NCI-H1092 treated with DMSO at 0.1 percent for 48 hours (cell line): ENCODE measurements around the gene MED12L.

Experiments used
- DNase-seq: peaks from one replicate; lab custom pipeline; 2025; lab: John Stamatoyannopoulos, UW

MED12L gene

DNA sequence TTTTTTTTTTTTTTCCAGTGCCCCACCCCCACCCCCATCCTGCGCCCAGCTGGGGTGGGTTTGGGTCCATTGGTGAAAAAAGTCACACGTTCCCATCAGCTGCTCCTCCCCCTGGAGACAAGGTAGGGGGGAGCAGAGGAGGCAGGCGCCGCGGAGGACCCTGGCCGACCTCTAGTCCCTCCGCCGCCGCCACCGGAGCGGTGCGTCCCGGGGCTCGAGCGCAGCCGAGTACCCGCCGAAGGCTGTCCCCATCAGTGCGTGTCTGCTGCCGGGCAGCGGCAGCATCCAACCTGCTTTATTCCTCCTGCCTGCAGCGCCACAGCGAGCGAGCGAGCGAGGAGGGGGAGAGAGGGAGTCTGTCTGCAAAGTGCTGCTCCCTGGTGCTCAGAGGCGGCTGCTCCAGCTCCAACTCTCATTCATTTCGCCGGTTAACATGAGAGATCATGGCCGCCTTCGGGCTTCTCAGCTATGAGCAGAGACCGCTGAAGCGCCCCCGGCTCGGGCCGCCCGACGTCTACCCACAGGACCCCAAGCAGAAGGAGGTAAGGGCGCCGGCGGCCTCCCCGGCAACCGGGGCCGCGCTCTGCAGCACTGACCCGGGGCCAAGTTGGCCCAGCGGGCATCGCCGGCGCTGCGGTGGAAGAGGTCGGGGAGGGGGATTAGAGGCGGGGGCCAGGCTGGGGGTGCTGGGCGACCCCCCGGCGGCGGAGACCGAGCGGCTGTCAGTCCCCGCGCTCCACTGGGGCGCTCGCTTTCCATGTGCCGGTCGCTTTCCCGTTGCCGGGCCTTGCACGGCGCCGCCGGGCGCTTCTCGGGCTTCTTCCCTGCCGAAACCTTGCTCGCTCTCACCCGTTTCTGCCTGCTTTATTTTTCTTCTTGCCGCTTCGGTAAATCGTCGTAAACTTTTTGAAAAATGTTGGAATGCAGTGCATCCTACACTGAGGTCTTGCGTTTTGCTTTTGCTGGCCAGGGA lies 1.3 kb downstream of the MED12L start:
- peak; percentile 88 for DNase-seq

DNA sequence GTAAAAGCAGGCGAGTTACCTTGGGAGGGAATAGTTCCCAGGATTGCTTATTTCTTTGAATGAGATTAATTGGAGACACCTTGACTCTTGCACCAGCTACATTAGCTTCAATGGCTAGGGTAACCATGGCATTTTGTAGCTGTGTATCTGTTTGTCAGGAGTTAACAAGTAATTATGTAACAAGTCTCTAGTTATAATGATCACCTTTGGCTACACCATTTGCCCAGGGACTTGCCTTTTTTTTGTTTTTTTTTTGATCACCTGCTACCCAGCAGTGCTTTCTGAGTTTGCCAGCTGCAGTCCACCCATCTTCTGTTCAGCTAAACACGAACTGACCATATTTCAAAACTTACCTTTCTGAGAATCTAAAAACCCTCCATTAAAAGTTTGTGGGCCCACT lies 2.2 kb downstream of the MED12L start:
- DNase-seq: no peak

DNA sequence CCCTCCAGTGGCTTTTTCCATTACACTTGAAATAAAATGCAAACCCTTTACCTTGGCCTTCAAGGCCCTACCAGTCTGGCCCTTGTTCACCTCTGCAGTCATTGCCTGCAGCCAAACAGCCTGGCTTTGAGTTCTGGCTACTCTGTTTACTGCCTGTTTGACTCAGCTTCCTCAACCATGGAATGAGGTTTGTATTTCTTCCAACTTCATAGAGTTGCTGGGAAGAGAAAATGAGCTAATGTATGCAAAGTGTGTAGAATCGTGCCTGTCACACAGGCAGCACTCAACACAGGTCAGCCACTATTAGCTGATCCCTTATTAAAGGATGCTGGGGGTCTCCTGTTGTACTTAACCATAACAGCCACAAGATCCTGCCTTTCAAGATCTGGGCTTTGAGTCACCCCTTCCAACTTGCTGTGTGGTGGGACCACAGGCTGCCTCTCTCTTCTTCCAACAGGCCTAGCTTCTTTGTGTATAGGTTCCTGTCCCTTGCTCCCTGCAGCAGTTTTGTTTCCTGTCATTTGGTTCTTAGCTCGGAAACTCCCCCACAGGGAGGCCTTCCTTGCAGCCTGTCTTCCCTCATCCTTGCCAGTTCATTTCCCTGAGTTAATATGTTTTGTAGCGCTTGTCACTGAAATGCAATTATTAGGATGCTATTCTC lies 6.4 kb downstream of the MED12L start:
- no peak for DNase-seq

DNA sequence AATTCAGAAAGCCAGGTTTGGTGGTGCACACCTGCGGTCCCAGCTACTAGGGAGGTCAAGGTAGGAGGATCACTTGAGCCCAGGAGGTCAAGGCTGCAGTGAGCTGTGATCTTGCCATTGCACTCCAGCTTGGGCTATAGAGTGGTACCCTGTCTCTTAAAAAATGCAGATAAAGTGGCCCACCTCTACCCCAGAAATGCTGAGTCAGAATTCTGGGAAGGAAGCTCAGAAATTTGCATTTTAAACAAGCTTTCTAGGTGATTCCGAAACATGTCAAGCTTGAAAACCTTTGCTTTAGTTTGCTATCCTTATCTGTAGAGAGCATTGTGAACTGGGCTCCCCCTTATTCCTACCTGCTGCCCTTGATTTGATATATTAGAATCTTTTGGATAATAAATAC lies 7.7 kb downstream of the MED12L start:
- DNase-seq: no peak

DNA sequence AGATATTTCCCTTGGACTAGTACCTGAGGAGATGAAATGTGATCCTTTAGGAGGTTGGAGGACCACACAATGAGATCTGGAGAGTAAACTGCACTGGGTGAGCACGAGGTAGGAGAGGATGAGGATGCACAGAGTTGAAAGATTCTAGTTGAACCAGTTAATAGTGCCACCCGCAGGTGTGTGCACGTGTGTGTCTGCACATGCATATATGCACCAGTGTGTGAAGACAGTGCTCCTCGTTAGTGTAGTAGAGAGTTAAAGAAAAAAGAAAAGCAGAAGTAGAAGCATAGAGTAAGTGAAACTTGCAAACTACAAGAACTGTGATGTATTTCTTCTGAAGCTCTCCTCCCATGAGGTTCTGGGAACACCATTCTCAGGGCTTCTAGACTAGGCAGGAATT lies 8.4 kb downstream of the MED12L start:
- no peak for DNase-seq

DNA sequence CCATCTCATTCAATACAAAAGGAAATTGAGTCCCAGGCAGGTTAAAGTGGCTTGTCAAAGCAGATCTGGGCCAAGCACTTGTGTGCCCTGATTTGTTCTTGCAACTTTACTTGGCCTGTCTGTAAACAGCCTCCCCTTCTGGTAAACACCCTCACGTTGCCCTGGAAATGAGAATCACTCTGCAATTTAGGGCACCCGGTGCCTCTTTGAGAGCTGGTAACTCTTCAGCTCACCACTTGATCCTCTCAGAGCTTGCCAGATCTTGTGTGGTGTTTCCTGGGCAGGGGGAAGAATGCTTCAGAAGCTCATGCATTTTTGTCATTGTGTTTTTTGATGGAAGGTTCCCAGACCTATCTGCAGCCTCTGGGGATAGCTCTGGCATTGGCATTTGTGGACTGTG lies 11.3 kb downstream of the MED12L start:
- DNase-seq: no peak

DNA sequence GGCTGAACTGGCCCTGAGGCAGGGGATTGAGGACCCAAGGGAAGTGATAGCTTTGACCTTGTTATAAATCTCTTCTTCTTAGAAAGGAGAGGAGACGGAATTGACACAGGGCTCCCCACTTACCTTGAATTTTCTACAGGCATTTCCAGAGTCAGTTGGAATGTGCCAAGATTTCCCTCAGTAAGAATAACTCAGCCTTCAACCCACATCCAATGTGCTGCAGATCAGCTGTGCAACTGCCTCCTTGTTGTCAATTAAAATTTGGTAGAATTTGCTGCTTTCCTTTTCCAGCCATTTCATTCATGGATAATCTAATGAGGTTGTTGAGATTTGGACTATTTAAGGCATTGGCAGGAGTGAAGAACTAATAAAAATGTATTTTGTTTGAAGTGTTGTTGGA lies 14.6 kb downstream of the MED12L start:
- DNase-seq: no peak

DNA sequence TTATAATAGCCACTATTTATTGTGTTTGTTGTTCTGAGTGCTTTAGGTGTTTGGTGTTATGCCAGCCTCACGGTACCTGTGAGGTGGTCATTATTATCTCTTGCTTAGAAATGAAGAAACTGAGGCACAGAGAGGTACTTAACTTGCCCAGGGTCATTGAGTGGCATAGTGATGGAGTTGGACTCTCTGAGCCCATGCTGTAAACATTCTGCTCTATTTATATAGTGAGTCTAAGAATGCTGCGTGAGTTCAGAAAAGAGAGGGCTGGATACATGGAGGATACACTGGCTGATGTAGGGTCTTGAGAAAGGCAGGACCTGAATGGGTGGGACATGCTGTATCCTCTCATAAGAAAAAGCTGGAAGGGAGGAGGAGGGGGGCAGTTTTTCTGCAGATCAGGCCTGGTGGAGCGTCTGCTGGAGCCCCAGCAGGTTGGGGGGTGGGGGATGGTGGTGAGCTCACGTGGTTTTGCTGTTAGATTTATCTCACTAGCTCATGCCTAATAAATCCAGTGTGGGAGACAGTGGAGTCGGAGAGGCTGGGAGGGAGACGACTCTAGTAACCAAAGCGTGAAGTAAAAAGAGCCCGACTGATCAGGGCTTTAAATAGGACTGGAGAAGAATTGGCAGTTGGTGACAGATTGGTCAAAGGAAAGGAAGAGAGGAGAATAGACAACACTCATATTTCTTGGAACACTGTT lies 16.0 kb downstream of the MED12L start:
- DNase-seq: no peak

DNA sequence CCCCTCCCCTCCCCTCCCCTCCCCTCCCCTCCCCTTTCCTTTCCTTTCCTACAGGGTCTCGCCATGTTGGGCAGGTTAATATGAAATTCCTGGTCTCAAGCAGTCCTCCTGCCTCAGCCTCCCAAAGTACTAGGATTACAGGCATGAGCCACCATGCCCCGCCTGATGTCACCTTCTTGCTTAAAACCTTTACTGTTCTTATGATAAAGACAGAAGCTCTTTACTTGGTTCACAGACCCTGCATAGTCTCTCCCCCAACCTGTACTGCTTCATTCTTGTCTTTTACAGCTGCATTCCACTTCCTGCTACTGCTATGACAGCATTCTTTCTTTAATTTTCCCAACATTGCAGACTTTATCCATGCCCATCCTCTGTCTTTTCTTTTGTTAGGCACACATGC lies 20.8 kb downstream of the MED12L start:
- DNase-seq: no peak

DNA sequence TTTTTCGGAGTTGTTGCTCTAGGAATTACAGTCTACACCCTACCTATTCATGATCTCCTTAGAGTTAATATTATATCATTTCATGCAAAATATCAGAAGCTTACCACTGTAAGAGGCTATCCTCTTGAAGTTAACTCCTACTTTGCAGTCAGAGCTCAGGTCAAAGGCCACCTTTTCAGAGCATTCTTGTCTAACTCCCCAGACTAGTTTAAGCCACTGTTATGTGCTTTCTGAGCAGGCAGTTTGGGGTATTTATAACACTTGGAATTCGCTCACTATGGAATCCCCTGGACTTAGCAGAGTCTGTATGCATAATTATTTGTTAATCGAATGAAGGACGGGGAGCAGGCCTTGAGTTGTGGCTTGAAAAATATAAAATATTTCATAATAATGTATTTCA lies 21.7 kb downstream of the MED12L start:
- no peak for DNase-seq

DNA sequence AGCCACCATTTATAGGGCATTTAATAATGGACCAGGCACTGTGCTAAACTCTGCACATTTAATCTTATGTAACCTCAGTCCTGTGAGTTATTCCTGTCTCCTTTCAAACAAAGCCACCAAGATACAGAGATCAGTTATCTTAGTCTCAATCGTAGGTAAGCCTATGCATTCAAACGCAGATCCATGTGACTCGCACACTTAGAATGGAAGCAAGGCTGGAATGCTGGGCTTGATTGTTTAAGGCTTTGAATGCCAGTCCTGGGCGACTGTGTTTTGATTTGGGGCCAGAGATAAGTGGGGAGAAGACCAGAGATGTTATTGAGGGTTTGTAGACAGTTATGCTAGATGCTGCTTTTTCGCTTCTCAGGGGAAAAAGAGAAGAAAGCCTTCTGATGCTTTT lies 22.2 kb downstream of the MED12L start:
- DNase-seq: no peak

DNA sequence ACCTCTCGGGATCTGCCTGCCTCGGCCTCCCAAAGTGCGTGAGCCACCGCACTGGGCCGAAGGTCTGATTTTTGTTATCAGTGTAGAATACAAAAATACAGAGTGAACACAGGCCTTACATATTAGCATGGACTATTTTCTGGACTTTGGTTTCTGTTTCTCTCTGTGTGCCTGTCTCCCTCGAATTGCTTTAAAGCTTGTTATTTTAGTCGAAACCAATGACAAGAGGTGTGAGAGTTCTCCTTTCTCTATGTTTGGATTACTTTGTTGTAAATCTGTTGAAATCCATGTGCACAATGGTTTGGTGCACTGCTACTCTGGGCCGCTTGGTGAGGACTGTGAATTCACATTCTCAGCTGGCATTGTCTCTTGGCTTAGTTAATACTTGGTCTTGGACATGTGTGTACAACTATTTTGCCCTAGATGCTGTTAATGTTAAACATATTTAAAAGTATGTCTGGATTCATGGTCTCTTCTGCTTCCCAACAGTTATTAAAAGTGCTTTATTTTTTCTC lies 23.9 kb downstream of the MED12L start:
- DNase-seq: no peak

DNA sequence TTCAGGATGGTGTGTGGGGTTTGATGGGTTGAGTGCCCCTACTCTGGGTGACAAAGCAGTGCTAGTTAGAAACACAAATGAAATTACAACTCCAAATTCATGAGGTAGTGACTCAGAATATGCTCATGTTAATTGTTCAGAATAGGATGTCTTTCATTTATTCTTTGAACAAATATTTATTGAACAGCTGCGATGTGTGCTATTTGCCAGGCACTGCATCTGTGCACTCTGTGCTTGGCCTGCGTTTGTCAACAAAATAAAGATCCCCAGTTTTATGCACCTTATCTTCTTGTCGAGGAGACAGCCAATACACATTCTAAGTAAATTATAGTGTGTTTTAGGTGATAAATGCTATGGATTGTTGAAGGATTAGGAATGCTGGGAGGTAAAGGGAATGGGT lies 27.3 kb downstream of the MED12L start:
- no peak for DNase-seq

DNA sequence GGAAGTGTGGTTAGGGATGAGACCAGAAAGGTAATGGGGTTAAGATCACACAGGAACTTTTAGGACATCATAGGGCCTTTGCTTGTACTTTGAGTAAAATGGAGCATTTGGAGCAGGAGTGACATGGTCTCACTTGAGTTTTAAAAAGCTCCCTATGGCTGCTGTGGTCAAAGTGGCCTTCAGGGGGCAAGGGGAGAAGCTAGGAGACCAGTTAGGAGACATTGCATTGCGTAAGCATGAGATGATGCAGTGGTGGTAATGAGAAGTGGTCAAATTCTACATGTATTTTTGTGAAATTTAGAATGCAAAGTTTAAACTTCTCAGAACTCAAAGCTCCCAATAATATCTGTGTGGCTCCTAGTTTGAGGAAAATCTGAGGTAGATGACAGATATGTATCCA lies 27.9 kb downstream of the MED12L start:
- DNase-seq: no peak

DNA sequence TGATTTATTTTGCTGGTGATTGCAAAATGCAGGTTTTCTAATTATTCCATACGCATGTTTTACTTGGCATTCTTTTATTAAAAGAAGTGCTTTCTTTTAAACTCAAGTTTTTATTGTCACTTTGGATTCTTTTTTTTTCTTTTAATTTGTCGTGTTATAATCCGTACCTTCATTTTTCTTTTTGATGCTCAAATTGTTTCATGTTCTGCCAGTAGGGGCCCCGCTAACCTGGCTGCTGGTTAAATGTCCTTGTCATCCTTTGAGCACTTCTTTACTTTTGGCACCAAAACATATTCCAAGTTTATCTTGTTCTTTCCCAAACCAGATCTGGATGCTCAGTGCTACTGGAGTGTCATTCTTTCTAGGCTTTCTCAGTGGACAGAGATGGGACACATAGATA lies 31.6 kb downstream of the MED12L start:
- DNase-seq: no peak

DNA sequence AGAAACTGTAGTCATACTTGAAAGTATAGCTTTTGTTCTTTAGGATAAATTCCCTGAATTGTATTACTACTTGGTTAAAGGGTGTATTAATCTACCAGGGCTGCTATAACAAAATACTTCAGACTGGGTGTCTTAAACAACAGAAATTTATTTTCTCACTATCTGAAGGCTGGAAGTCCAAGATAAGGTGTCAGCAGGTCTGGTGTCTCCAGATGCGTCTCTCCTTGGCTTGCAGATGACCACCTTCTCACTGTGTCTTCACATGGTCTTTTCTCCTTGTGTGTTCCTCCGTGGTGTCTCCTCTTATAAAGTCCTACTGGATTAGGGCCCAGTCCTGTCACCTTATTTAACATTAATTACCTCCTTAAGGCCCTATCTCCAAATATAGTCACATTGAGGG lies 33.7 kb downstream of the MED12L start:
- no peak for DNase-seq

DNA sequence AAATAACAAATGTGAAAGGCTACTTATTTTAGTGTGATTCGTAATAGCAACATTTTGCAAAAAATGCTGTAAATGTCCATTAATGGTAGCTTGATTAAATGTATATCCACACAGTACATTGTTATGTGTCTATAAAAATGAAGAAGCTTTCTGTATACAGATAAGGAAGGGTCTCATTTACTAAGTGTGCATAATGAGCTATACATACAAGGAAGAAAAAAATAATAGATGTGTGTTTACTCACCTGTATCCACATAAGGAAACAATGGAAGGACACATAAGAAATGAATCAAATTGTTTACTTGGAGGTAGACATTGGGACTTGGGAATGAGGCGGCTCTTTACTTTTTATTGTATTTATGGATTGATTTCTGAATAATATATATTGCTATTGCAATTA lies 34.9 kb downstream of the MED12L start:
- peak; percentile 23 for DNase-seq

DNA sequence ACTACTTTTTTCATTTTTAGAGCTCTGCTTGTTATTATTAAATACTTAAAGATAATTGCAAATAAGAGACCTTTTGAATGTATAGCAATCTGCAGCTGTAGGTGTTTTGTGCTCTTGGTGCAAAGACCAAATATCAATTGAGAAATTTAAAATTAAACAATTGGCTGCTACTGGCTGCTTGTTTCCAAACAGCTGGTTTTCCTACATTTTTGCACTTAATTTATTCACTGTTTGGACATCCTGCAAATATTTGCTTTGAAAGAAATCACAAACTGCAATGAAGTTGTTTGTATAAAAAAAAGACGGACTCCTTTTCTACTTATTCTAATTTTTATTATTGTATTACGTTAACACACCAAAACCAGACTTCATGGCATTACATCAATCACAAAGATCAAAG lies 35.6 kb downstream of the MED12L start:
- DNase-seq: no peak

DNA sequence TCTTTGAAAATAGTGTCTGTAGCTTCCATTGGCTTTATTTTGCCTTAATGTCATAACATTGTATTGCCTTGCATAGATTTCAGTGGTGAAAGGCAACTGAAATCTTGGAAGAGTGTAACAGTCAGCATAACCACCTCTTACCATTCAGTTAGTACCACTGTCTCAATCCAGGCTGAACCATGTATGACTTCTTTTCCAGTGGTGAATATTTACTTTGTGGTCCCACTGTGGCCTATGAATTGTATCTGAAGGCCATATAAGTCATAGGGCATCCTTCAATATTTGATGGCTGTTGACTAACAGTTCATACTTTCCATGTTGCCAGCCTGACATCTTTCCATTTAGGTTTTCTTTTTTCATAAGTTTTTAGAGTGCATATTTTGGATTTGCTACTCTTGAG lies 38.4 kb downstream of the MED12L start:
- no peak for DNase-seq

DNA sequence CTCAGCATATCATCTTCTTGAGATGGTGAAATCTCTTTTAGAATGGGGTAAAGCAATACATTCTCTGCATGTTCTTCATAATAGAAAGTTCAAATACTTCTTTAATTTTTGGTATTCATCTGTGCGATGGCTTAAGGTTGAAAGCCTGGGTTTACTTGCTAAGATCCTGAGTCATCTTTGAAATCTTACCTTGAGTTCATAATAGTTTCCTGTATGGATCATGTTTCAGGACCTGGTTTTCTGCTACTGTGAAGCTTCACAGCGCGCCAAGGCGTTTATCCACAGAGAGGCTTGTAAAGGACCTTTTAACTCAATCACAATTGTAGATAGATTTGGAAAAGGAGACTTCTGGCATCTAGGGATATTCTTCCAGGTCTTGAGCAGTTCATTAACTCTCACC lies 39.0 kb downstream of the MED12L start:
- no peak for DNase-seq

DNA sequence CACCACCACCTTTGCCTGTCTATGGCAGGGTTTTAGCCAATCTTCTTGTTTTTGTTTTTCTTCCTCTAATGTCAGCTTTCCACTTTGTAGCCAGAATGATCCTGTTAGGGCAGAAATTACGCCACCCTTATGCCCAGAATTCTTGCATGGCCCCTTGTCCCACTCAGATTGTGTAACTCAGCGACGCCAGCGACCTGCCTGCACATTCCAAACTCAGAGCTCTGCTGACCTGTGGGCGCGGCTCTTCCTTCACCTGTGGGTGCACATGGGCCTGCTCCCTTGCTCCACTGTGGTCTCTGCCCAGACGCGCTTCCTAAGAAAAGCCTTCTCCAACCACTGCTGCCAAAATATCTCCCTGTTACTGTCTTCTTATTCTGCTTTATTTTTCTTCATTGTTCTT lies 45.0 kb downstream of the MED12L start:
- DNase-seq: no peak

DNA sequence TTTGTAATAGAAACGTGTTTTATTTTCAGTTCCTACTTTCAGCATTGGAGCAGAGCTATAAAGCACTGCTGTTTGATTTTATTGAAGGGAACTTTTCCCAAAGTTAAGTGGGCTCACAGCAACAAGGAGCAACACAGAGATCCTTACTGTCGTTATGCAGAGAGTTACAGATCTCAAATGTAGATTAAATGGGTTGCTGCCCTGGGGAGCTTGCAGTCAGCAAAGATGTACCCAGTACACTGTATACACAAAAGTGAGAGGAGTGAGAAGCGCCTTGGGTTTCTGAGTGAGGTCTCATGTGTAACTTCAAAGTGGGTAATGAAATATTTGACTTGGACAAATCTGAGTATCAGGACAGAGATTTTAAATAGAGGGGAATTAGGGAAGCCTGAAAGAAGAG lies 47.7 kb downstream of the MED12L start:
- DNase-seq: no peak
